ENCODE results near the gene ESCO1. TPM values are rescaled to one million over a fixed set of nuclear protein-coding genes. Genes with fewer than 3 reads are reported as not detected.

The ESCO1 gene
- total RNA-seq = 12.0 and 13.8 TPM in 2 replicates

GRCh38 chr18:21600526-21601410, at the start of gene ESCO1:
TSS of gene ESCO1 (minus strand) at chr18:21600704. CDS start at chr18:21574843, 25,861 bp downstream.

GRCh38 chr18:21612125-21613039, 11.9 kb upstream of the ESCO1 start, which contains the start of gene SNRPD1:
TSS of gene SNRPD1 (plus strand) at chr18:21612314. CDS start at chr18:21612430, 116 bp downstream.

Other genes with a start within 250 kb of the ESCO1 start
- 8.4 and 11.1 TPM in 2 replicates for gene SNRPD1, start 11.6 kb upstream of the ESCO1 start, total RNA-seq
- 4.9 and 6.4 TPM in 2 replicates for gene ABHD3, start 104.1 kb upstream of the ESCO1 start, total RNA-seq
- gene MIB1, start 140.1 kb upstream of the ESCO1 start, total RNA-seq = 60.9 and 63.2 TPM in 2 replicates

Data from smooth muscle cell of the pulmonary artery (primary cell).